HepG2 (cell line): ENCODE measurements around the gene NEURL4. TPM values are rescaled to one million over a fixed set of nuclear protein-coding genes. Genes with fewer than 3 reads are reported as not detected.

Experiments used
- EEA1 ChIP-seq: sonication (generic); formaldehyde crosslinking; IDR thresholded peaks from 2 replicates; pipeline ENCODE4 v1.5.1; 2020; ENCODE audit warnings: mild to moderate bottlenecking, missing genetic modification reagents, borderline replicate concordance
- JDP2 ChIP-seq: sonication (generic); formaldehyde crosslinking; IDR thresholded peaks from 2 replicates; pipeline ENCODE4 v1.8.1; 2022; ENCODE audit warnings: missing genetic modification reagents, borderline replicate concordance
- LRRFIP1 ChIP-seq: sonication (generic); formaldehyde crosslinking; conservative IDR thresholded peaks from 2 replicates; pipeline ENCODE4 v1.4.0; 2020; ENCODE audit warnings: missing genetic modification reagents
- SAFB2 ChIP-seq: sonication (generic); formaldehyde crosslinking; IDR thresholded peaks from 2 replicates; pipeline ENCODE4 v1.5.1; 2020; ENCODE audit warnings: missing genetic modification reagents, low read depth, mild to moderate bottlenecking, borderline replicate concordance
- SMC3 ChIP-seq: IDR thresholded peaks from 2 replicates; pipeline ENCODE4 v1.6.1; 2011; ENCODE audit warnings: low read length, improper control_type of control experiment
- TP53 ChIP-seq: sonication (generic); formaldehyde crosslinking; conservative IDR thresholded peaks from 2 replicates; pipeline ENCODE4 v1.4.0; 2020; ENCODE audit warnings: missing genetic modification reagents
- polyA plus RNA-seq, 8 experiments: library from polyadenylated mRNA; depleted of rRNA in 3 of 8; stranded (reverse) in 7 of 8; unstranded in 1 of 8; fragments of >200 nt; fragmentation: Illumina TruSeq in 4 of 8; extraction: Trizol in 4 of 8; gene quantifications; 2 replicates each; pipeline versions ENCODE4 v1.2.1 to v1.2.3, GENCODE V29; 2011 to 2016; ENCODE audit warnings: low read depth in 4 of 8, missing spikeins in 1 of 8, mixed read lengths in 1 of 8; ENCODE audit not compliant: insufficient read depth in 1 of 8
- total RNA-seq, 5 experiments: library from RNA; depleted of rRNA; stranded (reverse); fragments of >200 nt; fragmentation: Illumina TruSeq; extraction: Trizol; gene quantifications; 2 replicates each; pipeline ENCODE4 v1.2.3, GENCODE V29; 2016; ENCODE audit warnings: low read depth in 1 of 5
- TF ChIP-seq, protein P1 (sequence below): sonication (generic); formaldehyde crosslinking; IDR thresholded peaks from 2 replicates; pipeline ENCODE4 v1.4.0; 2020; ENCODE audit warnings: missing genetic modification reagents
- TF ChIP-seq, protein P2 (sequence below): sonication (generic); formaldehyde crosslinking; IDR thresholded peaks from 2 replicates; pipeline ENCODE4 v1.8.1; 2022; ENCODE audit warnings: low read depth, mild to moderate bottlenecking, missing genetic modification reagents
- TF ChIP-seq, protein P3 (sequence below): sonication (generic); formaldehyde crosslinking; IDR thresholded peaks from 2 replicates; pipeline ENCODE4 v1.4.0; 2020; ENCODE audit warnings: missing genetic modification reagents, borderline replicate concordance

The NEURL4 gene
- total and polyA plus RNA-seq, 2 of the 13 experiments (the other 11 are each of a cell fraction or from before 2014, with no cell fraction given), result 14.8 to 15.7 TPM

GRCh38 chr17:7296189-7296861 is 32.8 kb downstream of the NEURL4 start (continued):
- TF ChIP-seq LRRFIP1 (CRISPR knock-in tag) (no peak), EEA1 (CRISPR knock-in tag) (peak; percentile 28; the same call in 1 of the 2 replicates), SAFB2 (CRISPR knock-in tag) (no peak; the same call in 1 of the 2 replicates), TP53 (CRISPR knock-in tag) (no peak), JDP2 (CRISPR knock-in tag) (no peak), SMC3 (peak; percentile 65; the same call in 1 of the 2 replicates)
- TF ChIP-seq, protein P1, sequence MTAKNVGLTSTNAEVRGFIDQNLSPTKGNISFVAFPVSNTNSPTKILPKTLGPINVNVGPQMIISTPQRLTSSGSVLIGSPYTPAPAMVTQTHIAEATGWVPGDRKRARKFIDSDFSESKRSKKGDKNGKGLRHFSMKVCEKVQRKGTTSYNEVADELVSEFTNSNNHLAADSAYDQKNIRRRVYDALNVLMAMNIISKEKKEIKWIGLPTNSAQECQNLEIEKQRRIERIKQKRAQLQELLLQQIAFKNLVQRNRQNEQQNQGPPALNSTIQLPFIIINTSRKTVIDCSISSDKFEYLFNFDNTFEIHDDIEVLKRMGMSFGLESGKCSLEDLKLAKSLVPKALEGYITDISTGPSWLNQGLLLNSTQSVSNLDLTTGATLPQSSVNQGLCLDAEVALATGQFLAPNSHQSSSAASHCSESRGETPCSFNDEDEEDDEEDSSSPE (CRISPR knock-in tag), result peak; percentile 63; the same call in 1 of the 2 replicates
- TF ChIP-seq, protein P2, sequence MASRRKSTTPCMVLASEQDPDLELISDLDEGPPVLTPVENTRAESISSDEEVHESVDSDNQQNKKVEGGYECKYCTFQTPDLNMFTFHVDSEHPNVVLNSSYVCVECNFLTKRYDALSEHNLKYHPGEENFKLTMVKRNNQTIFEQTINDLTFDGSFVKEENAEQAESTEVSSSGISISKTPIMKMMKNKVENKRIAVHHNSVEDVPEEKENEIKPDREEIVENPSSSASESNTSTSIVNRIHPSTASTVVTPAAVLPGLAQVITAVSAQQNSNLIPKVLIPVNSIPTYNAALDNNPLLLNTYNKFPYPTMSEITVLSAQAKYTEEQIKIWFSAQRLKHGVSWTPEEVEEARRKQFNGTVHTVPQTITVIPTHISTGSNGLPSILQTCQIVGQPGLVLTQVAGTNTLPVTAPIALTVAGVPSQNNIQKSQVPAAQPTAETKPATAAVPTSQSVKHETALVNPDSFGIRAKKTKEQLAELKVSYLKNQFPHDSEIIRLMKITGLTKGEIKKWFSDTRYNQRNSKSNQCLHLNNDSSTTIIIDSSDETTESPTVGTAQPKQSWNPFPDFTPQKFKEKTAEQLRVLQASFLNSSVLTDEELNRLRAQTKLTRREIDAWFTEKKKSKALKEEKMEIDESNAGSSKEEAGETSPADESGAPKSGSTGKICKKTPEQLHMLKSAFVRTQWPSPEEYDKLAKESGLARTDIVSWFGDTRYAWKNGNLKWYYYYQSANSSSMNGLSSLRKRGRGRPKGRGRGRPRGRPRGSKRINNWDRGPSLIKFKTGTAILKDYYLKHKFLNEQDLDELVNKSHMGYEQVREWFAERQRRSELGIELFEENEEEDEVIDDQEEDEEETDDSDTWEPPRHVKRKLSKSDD (CRISPR knock-in tag), result peak; percentile 62; the same call in 1 of the 2 replicates
- TF ChIP-seq, protein P3, sequence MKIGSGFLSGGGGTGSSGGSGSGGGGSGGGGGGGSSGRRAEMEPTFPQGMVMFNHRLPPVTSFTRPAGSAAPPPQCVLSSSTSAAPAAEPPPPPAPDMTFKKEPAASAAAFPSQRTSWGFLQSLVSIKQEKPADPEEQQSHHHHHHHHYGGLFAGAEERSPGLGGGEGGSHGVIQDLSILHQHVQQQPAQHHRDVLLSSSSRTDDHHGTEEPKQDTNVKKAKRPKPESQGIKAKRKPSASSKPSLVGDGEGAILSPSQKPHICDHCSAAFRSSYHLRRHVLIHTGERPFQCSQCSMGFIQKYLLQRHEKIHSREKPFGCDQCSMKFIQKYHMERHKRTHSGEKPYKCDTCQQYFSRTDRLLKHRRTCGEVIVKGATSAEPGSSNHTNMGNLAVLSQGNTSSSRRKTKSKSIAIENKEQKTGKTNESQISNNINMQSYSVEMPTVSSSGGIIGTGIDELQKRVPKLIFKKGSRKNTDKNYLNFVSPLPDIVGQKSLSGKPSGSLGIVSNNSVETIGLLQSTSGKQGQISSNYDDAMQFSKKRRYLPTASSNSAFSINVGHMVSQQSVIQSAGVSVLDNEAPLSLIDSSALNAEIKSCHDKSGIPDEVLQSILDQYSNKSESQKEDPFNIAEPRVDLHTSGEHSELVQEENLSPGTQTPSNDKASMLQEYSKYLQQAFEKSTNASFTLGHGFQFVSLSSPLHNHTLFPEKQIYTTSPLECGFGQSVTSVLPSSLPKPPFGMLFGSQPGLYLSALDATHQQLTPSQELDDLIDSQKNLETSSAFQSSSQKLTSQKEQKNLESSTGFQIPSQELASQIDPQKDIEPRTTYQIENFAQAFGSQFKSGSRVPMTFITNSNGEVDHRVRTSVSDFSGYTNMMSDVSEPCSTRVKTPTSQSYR (CRISPR knock-in tag), result no peak
